GM06990 (cell line): ENCODE data around the gene BARHL2.

Source experiments
- DNase-seq: peaks from one replicate; pipeline ENCODE4 v3.0.0-alpha.2; 2011; ENCODE audit not compliant: insufficient read length; ENCODE audit errors: extremely low read depth
- H3K27me3 ChIP-seq: replicated peaks from 2 replicates; pipeline ENCODE4 v1.6.0; 2011; ENCODE audit warnings: low read length; ENCODE audit not compliant: control insufficient read depth, insufficient read depth
- H3K36me3 ChIP-seq: 2 replicates; pipeline ENCODE4 v1.5.1; 2011; ENCODE audit warnings: low read length; ENCODE audit not compliant: control insufficient read depth, insufficient read depth
- H3K4me3 ChIP-seq: replicated peaks from 2 replicates; pipeline ENCODE4 v1.5.1; 2011; ENCODE audit warnings: low read depth, mild to moderate bottlenecking, control low read depth, low read length
- TF ChIP-seq, protein P1 (sequence below): IDR thresholded peaks from 2 replicates; pipeline ENCODE4 v1.5.1; 2011; ENCODE audit warnings: low read length, control low read depth, mild to moderate bottlenecking, inconsistent platforms; ENCODE audit not compliant: insufficient read depth, poor library complexity, severe bottlenecking

Gene BARHL2

DNA sequence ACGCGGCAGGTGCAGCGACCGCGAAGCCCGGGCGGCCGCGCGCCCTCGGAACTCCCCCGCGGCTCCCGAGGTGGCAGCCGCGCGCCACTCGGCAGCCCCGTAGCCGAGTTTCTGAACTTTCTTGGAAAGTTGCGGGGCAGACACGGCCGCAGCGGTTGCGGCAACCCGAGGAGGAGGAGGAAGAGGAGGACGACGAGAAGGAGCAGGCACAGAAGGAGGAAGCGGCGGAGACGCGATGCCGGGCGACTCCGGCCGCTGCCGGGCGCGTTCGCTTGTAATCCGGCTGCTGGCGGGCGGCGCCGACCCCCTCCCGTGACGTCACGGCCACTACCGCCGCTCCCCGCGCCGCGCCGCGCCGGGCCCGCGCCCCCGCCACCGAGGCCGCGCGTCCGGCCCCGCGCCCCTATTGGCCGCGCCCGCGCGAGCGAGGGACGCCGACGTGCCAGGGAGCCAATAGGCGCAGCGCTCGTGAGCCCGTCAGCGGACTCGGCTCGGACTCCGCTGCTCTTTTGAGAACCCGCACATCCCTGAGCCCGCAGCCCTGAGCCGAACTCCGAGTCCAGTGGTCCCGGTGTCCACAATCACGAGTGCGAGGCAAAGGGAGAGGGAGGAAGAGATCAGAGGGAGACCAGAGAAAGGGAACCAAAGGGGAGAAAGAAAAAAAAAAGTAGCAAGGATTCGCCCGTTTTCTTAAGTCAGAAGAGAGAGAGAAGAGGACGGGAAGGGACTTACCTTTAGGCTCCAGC, 736 bp upstream of the BARHL2 start:
- no peak overlapping the region for H3K4me3 ChIP-seq
- H3K36me3 ChIP-seq, result no peaks in the 10 kb centered on the region
- H3K27me3 ChIP-seq, result peaks cover 4% of the 10 kb centered on the region
- TF ChIP-seq, protein P1, sequence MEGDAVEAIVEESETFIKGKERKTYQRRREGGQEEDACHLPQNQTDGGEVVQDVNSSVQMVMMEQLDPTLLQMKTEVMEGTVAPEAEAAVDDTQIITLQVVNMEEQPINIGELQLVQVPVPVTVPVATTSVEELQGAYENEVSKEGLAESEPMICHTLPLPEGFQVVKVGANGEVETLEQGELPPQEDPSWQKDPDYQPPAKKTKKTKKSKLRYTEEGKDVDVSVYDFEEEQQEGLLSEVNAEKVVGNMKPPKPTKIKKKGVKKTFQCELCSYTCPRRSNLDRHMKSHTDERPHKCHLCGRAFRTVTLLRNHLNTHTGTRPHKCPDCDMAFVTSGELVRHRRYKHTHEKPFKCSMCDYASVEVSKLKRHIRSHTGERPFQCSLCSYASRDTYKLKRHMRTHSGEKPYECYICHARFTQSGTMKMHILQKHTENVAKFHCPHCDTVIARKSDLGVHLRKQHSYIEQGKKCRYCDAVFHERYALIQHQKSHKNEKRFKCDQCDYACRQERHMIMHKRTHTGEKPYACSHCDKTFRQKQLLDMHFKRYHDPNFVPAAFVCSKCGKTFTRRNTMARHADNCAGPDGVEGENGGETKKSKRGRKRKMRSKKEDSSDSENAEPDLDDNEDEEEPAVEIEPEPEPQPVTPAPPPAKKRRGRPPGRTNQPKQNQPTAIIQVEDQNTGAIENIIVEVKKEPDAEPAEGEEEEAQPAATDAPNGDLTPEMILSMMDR, result no peak
- no peak for DNase-seq

DNA sequence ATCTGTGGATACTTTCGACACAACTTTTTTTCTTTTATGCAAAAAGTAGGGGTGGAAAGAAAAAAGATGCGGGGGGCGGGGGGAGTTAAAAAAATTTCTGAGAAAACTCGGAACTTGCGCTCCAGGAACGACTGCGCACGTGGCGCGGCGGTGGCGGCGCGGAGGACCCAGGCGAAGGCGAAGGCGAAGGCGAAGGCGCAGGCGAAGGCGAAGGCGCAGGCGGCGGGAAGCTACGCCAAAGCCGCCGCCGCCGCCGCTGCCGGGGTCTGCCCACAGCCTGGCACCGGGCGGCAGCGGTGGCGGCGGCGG, 208 bp upstream of the BARHL2 start:
- Histone ChIP-seq H3K27me3 (peaks cover 4% of the 10 kb centered on the region), H3K4me3 (no peak overlapping the region), H3K36me3 (no peaks in the 10 kb centered on the region)
- TF ChIP-seq, protein P1, result no peak
- no peak for DNase-seq

- peaks cover 4% of the 10 kb centered on the region for H3K27me3 ChIP-seq
- no peaks in the 10 kb centered on the region for H3K36me3 ChIP-seq
- no peak overlapping the region for H3K4me3 ChIP-seq
- DNase-seq, result no peak
- TF ChIP-seq, protein P1, result no peak
Observed at GRCh38 chr1:90716243-90716551, 905 bp downstream of the BARHL2 start.

DNA sequence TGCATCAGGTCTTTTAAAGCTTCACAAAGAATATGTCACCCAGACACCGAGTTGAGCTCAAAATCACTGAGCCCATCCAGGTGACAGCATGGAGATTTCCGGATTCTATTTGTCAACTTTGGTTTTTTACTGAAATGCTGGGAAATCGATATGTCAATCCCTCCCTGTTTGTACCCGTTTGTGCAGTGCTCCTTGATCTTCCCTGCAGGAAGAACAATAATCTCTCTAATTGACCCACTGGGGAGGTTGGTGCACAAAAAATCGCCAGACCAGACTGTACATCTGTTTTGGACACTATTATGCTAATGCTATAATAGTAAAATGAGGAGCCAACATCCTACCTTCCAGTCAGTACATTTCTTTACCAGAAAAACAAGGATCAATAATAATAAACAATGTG, 1.8 kb downstream of the BARHL2 start:
- Histone ChIP-seq H3K27me3 (peaks cover 4% of the 10 kb centered on the region), H3K36me3 (no peaks in the 10 kb centered on the region)
- DNase-seq, result no peak

GRCh38 chr1:90714521-90714951, 2.6 kb downstream of the BARHL2 start:
- TF ChIP-seq, protein P1, result no peak
- Histone ChIP-seq H3K36me3 (no peaks in the 10 kb centered on the region), H3K27me3 (peaks cover 4% of the 10 kb centered on the region), H3K4me3 (no peak overlapping the region)
- DNase-seq, result no peak

More for the DNA sequence above, 1.8 kb downstream of the BARHL2 start:
- H3K4me3 ChIP-seq, result no peak overlapping the region
- TF ChIP-seq, protein P1, result no peak
